M059J (cell line): ENCODE results near the gene RADX. TPM values are rescaled to one million over a fixed set of nuclear protein-coding genes. Genes with fewer than 3 reads are reported as not detected.

Source experiments
- DNase-seq: peaks from one replicate; pipeline ENCODE4 v3.0.0-alpha.2; 2012; ENCODE audit warnings: low read depth
- total RNA-seq: library from RNA; depleted of rRNA; stranded (reverse); fragments of >200 nt; shearing (Covaris generic); gene quantifications from 2 replicates; pipeline ENCODE4 v1.2.3, GENCODE V29; 2014; rRNA removed

Gene RADX
- total RNA-seq, 1 experiment from 2014 or later = 0.32 TPM

- DNase-seq = no peak
Observed at GRCh38 chrX:106680716-106681115, 68.9 kb downstream of the RADX start.

- no peak for DNase-seq
Observed at GRCh38 chrX:106684207-106684606, 72.4 kb downstream of the RADX start.

- no peak for DNase-seq
Observed at GRCh38 chrX:106692425-106693065, 80.8 kb downstream of the RADX start.

- no peak for DNase-seq
Observed at GRCh38 chrX:106696502-106696901, 84.7 kb downstream of the RADX start.

- DNase-seq = peak; percentile 47
Observed at GRCh38 chrX:106698693-106699092, 86.9 kb downstream of the RADX start.

- DNase-seq = no peak
Observed at GRCh38 chrX:106702636-106703035, 90.9 kb downstream of the RADX start.

- DNase-seq = no peak
Observed at GRCh38 chrX:106706466-106706865, 94.7 kb downstream of the RADX start.

- peak; percentile 90 for DNase-seq
Observed at GRCh38 chrX:106707771-106708454, 96.1 kb downstream of the RADX start.

- DNase-seq = no peak
Observed at GRCh38 chrX:106710771-106711170, 99.0 kb downstream of the RADX start.

- DNase-seq = no peak
Observed at GRCh38 chrX:106711375-106711774, 99.6 kb downstream of the RADX start.

- no peak for DNase-seq
Observed at GRCh38 chrX:106716004-106716403, 104.2 kb downstream of the RADX start.

GRCh38 chrX:106716463-106716862 lies 104.7 kb downstream of the RADX start:
- no peak for DNase-seq

GRCh38 chrX:106718709-106719108 lies 106.9 kb downstream of the RADX start:
- no peak for DNase-seq

GRCh38 chrX:106725931-106726330 lies 114.2 kb downstream of the RADX start:
- DNase-seq = peak; percentile 3

- peak; percentile 42 for DNase-seq
Observed at GRCh38 chrX:106726485-106727437, 115.0 kb downstream of the RADX start, which contains the start of gene RNF128. Gene RNF128, plus strand, starts transcription at chrX:106726701. Its CDS starts 213 bp downstream, at chrX:106726914.

GRCh38 chrX:106728337-106728736 lies 116.6 kb downstream of the RADX start:
- no peak for DNase-seq

Other genes starting within 250 kb of the RADX start
- gene RNF128, start 114.7 kb downstream of the RADX start, total RNA-seq = 0.12 and 0.20 TPM in 2 replicates
- gene TBC1D8B, start 190.7 kb downstream of the RADX start, total RNA-seq = 5.1 and 9.5 TPM in 2 replicates